Measurements from ENCODE around the gene GBA3. TPM values are rescaled to one million over a fixed set of nuclear protein-coding genes. Genes with fewer than 3 reads are reported as not detected.

The GBA3 gene
- total RNA-seq, 1 experiment from 2014 or later, result not detected

DNA sequence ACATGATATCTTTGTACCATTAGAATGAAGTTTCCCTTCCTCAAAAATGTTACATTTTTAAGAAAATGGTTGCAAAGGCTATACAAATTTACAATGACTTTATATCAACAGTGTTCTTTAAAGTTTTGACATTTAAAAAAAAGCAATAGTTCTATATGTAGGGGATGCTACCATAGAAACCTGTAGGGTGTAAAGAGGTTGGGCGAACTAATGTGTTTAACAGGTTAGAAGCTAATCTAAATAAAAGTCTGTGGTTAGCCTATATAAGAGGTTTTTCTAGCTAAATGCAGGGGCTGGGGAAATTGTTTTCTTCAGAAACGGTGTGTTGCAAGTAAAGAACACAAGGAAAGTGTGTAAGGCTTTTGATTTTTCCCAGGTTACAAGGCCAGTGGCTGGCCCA lies 73.3 kb downstream of the GBA3 start:
- Histone ChIP-seq H4K20me1 (ENCODE audit: control insufficient read depth, insufficient read depth, insufficient read length) (no peaks in the 10 kb centered on the region), H3K27me3 (ENCODE audit: insufficient read depth, low read length) (no peaks in the 10 kb centered on the region), H3K56ac (ENCODE audit: insufficient read length, low read depth, low read length) (no peak overlapping the region), H3K4me1 (ENCODE audit: insufficient read depth, low read length) (no peaks in the 10 kb centered on the region), H2BK120ac (ENCODE audit: low read depth, low read length, poor library complexity, severe bottlenecking) (no peak overlapping the region), H2BK15ac (ENCODE audit: low read depth, low read length) (no peak overlapping the region), H4K91ac (ENCODE audit: insufficient read length, low read depth, low read length) (no peak overlapping the region), H3K4ac (ENCODE audit: low read depth, low read length) (no peak overlapping the region), H3K9me3 (ENCODE audit: control insufficient read depth, low read depth, low read length) (no peaks in the 10 kb centered on the region), H3K23ac (ENCODE audit: insufficient read length, low read depth, low read length) (no peak overlapping the region), H3K9ac (ENCODE audit: extremely low read depth, insufficient read length, low read length) (no peak overlapping the region), H3K4me2 (ENCODE audit: insufficient read depth, insufficient read length, low read length) (no peak overlapping the region), H3K27ac (ENCODE audit: insufficient read length, low read depth, low read length) (no peak overlapping the region), H3K18ac (ENCODE audit: insufficient read length, low read depth, low read length) (no peak overlapping the region), H4K8ac (replicated peaks; ENCODE audit: insufficient read length, low read depth, low read length) (no peak overlapping the region), H3T11ph (ENCODE audit: low read length) (no peak overlapping the region), H3K79me2 (ENCODE audit: insufficient read depth, low read length) (no peaks in the 10 kb centered on the region), H2AK5ac (ENCODE audit: insufficient read length, low read length) (no peak overlapping the region), H3K23me2 (ENCODE audit: insufficient read length, low read depth, low read length, poor library complexity, severe bottlenecking) (no peaks in the 10 kb centered on the region), H2BK5ac (ENCODE audit: insufficient read length, low read length) (no peak overlapping the region), H3K79me1 (ENCODE audit: insufficient read depth, low read depth, low read length, poor library complexity, severe bottlenecking) (no peaks in the 10 kb centered on the region), H4K5ac (ENCODE audit: insufficient read length, low read depth, low read length) (no peak overlapping the region), H2BK20ac (ENCODE audit: low read depth, low read length, poor library complexity, severe bottlenecking) (no peak overlapping the region), H2AFZ (ENCODE audit: low read length) (no peak overlapping the region), H3K14ac (ENCODE audit: insufficient read depth, low read length) (no peak overlapping the region), H2BK12ac (ENCODE audit: insufficient read length, low read depth, low read length) (no peak overlapping the region)
- Mint-ChIP-seq H3K36me3 (ENCODE audit: insufficient read depth in 1 of 3, low read depth in 3 of 3) (peaks cover 0 to 8% (median 7%) of the 10 kb centered on the region in 3 experiments; a peak in 4 of 7 replicates), H3K9me3 (peaks cover 6 to 8% of the 10 kb centered on the region in 2 experiments), H3K4me1 (peaks cover 9 to 10% of the 10 kb centered on the region in 2 experiments), H3K4me3 (no peak overlapping the region), H3K27ac (no peak overlapping the region), H3K27me3 (ENCODE audit: low read depth) (no peaks in the 10 kb centered on the region)
- TF ChIP-seq CTCF (conservative IDR thresholded peaks at IDR 0.05), result no peak
- DNase-seq, result no peak
- no CpG with 5 or more reads among the region's 2 CpGs for WGBS (ENCODE audit: extremely low coverage, insufficient read length, low lambda C conversion rate)
